CD4-positive, alpha-beta T cell (primary cell): ENCODE data around the gene WSB2. TPM values are rescaled to one million over a fixed set of nuclear protein-coding genes. Genes with fewer than 3 reads are reported as not detected.
A peak's percentile ranks its signal among the peaks of the same experiment; 100 is the strongest.

Experiments used
- ATAC-seq: fragments of 200-7000 bp; cut with Tn5 transposase; one replicate; pipeline ENCODE4 v1.10.0; 2022; ENCODE audit warnings: mild to moderate bottlenecking; ENCODE audit not compliant: poor library complexity
- CTCF ChIA-PET: fragments of 350-600 bp; sonication (Branson Sonifier 250); formaldehyde crosslinking; loops from one replicate; lab custom pipeline; 2021; ENCODE audit warnings: antibody characterized with exemption, inconsistent platforms; lab: Charles Lee
- POLR2A ChIA-PET: fragments of 350-600 bp; sonication (Branson Sonifier 250); formaldehyde crosslinking; loops from one replicate; lab custom pipeline; 2021; ENCODE audit warnings: antibody characterized with exemption, inconsistent platforms; lab: Charles Lee
- DNase-seq, 14 experiments: peaks; one replicate each; pipeline ENCODE4 v3.0.0-alpha.2; 2013 to 2020; ENCODE audit warnings: mixed read lengths in 2 of 14
- H3K27ac ChIP-seq, 2 donors: one replicate each; pipeline versions ENCODE4 v1.5.1 to v1.7.0; 2013; ENCODE audit warnings: low read length in 2 of 2, low read depth in 1 of 2, mild to moderate bottlenecking in 1 of 2
- H3K27me3 ChIP-seq, 2 experiments: 1 replicate in 1 of 2; 2 replicates in 1 of 2; pipeline versions ENCODE4 v1.6.1 to v1.7.0; 2013; ENCODE audit warnings: low read length in 2 of 2, control low read depth in 1 of 2, mild to moderate bottlenecking in 1 of 2, moderate library complexity in 1 of 2; ENCODE audit not compliant: insufficient read depth in 2 of 2, control insufficient read depth in 1 of 2
- H3K36me3 ChIP-seq: one replicate; pipeline ENCODE4 v1.6.1; 2013; ENCODE audit warnings: low read length, control low read depth; ENCODE audit not compliant: insufficient read depth
- H3K4me1 ChIP-seq: one replicate; pipeline ENCODE4 v1.6.1; 2013; ENCODE audit warnings: low read length, control low read depth; ENCODE audit not compliant: insufficient read depth
- H3K4me3 ChIP-seq: one replicate; pipeline ENCODE4 v1.5.1; 2013; ENCODE audit warnings: mild to moderate bottlenecking, low read length, moderate library complexity
- H3K9me3 ChIP-seq, 2 experiments: 1 replicate in 1 of 2; 2 replicates in 1 of 2; pipeline versions ENCODE4 v1.6.1 to v1.7.0; 2013; ENCODE audit warnings: low read length in 2 of 2, mild to moderate bottlenecking in 2 of 2, control low read depth in 1 of 2, moderate library complexity in 1 of 2; ENCODE audit not compliant: control insufficient read depth in 1 of 2, insufficient read depth in 1 of 2
- H3K27ac Mint-ChIP-seq: one replicate; pipeline ENCODE4 v1.8.0; 2020; ENCODE audit warnings: mixed read lengths
- H3K27me3 Mint-ChIP-seq: one replicate; pipeline ENCODE4 v1.8.0; 2021; ENCODE audit warnings: mixed read lengths
- H3K36me3 Mint-ChIP-seq: one replicate; pipeline ENCODE4 v1.8.0; 2021; ENCODE audit warnings: low read depth, mixed read lengths
- H3K4me1 Mint-ChIP-seq: one replicate; pipeline ENCODE4 v1.8.0; 2021; ENCODE audit warnings: low read depth, mixed read lengths
- H3K4me3 Mint-ChIP-seq: one replicate; pipeline ENCODE4 v1.8.0; 2020; ENCODE audit warnings: mild to moderate bottlenecking, mixed read lengths
- H3K9me3 Mint-ChIP-seq: one replicate; pipeline ENCODE4 v1.8.0; 2020; ENCODE audit warnings: mixed read lengths
- CTCF ChIP-seq: fragments of 200-600 bp; IDR thresholded peaks from one replicate; pipeline ENCODE4 v1.8.0; 2022; ENCODE audit warnings: antibody characterized with exemption, mild to moderate bottlenecking
- intact Hi-C, 2 experiments: fragments of 100-400 bp; cut with DNase I in 1 of 2; cut with micrococcal nuclease in 1 of 2; formaldehyde crosslinking; loops; one replicate each; pipeline versions ENCODE4 v1.15.1 to v1.9.0; 2023 to 2025; cut with DNase I, micrococcal nuclease
- total RNA-seq, 174 experiments: library from RNA in 2 of 174; stranded (reverse) in 2 of 174; gene quantifications; one replicate each; pipeline ENCODE4 v1.2.3 and lab custom pipeline; 2021 to 2026

Gene WSB2
- total RNA-seq, 2 experiments from 2014 or later = 12.0 to 13.4 TPM

- TF ChIP-seq CTCF = no peak
- intact Hi-C loops = loop anchor here in 1 of 2 experiments (2.0 to 10.0 kb wide), 8 partner anchors 39 to 1651 kb away; partner anchors contain the start of genes PEBP1, PRKAB1, RNFT2 and SPRING1
Measured at GRCh38 chr12:118017926-118018325, 43.1 kb downstream of the WSB2 start.

GRCh38 chr12:118016424-118017264 is 44.3 kb downstream of the WSB2 start, which contains the start of gene RFC5:
Gene RFC5 (plus strand): TSS chr12:118016703. CDS start chr12:118016828, 125 bp downstream.
- no peak for TF ChIP-seq CTCF
- DNase-seq = peak; percentile 94 to 99 (median 97)
- ChIA-PET POLR2A (interaction anchor here (0.6 to 1.5 kb wide), 8 partner anchors 16 to 360 kb away, joined by 3 to 7 read pairs (median 4); partner anchors contain the start of genes PEBP1, SUDS3 and WSB2), CTCF (interaction anchor here (0.6 to 1.8 kb wide), 6 partner anchors 10 to 1651 kb away, joined by 3 to 6 read pairs (median 4); partner anchors contain the start of gene PRKAB1)
- Mint-ChIP-seq H3K27me3 (no peaks in the 10 kb centered on the region), H3K4me1 (peaks cover 21% of the 10 kb centered on the region), H3K9me3 (no peaks in the 10 kb centered on the region), H3K27ac (peak within 1 kb of the TSS; percentile 77), H3K4me3 (peak within 1 kb of the TSS; percentile 90), H3K36me3 (peaks cover 43% of the 10 kb centered on the region)
- ATAC-seq = peak; percentile 98
- Histone ChIP-seq H3K9me3 (no peaks in the 10 kb centered on the region), H3K27ac (peak within 1 kb of the TSS; percentile 11 to 16), H3K27me3 (no peaks in the 10 kb centered on the region), H3K36me3 (peaks cover 19% of the 10 kb centered on the region), H3K4me3 (peak within 1 kb of the TSS; percentile 85), H3K4me1 (peaks cover 17% of the 10 kb centered on the region)
- intact Hi-C loops = loop anchor here in 1 of 2 experiments (2.0 to 10.0 kb wide), 8 partner anchors 40 to 1652 kb away; partner anchors contain the start of genes PEBP1, PRKAB1, RNFT2 and SPRING1

More at GRCh38 chr12:118017926-118018325, 43.1 kb downstream of the WSB2 start:
- H3K4me3 Mint-ChIP-seq = peak overlapping the region; percentile 90
- ATAC-seq (no peak), DNase-seq (no peak)
- no peak overlapping the region for H3K4me3 ChIP-seq
- H3K27me3 Mint-ChIP-seq = no peaks in the 10 kb centered on the region
- CTCF ChIA-PET = interaction anchor here (1.5 kb wide), 1 partner anchor 16 kb away, joined by 4 read pairs; no protein-coding TSS in a partner anchor
- H3K9me3 ChIP-seq = no peaks in the 10 kb centered on the region
- H3K4me1 ChIP-seq = peaks cover 17% of the 10 kb centered on the region
- no peak overlapping the region for H3K27ac ChIP-seq
- no peaks in the 10 kb centered on the region for H3K9me3 Mint-ChIP-seq
- no peaks in the 10 kb centered on the region for H3K27me3 ChIP-seq
- H3K36me3 ChIP-seq = peaks cover 29% of the 10 kb centered on the region
- no peak overlapping the region for H3K27ac Mint-ChIP-seq
- POLR2A ChIA-PET = no interaction called here
- H3K4me1 Mint-ChIP-seq = peaks cover 21% of the 10 kb centered on the region
- H3K36me3 Mint-ChIP-seq = peaks cover 56% of the 10 kb centered on the region

GRCh38 chr12:118015944-118016343 is 45.0 kb downstream of the WSB2 start:
- H3K4me3 Mint-ChIP-seq = peak overlapping the region; percentile 90
- intact Hi-C loops = loop anchor here in 1 of 2 experiments (2.0 to 10.0 kb wide), 8 partner anchors 41 to 1653 kb away; partner anchors contain the start of genes PEBP1, PRKAB1, RNFT2 and SPRING1
- TF ChIP-seq CTCF = no peak
- no peaks in the 10 kb centered on the region for H3K27me3 Mint-ChIP-seq
- H3K27ac Mint-ChIP-seq = peak overlapping the region; percentile 77
- Histone ChIP-seq H3K4me3 (peak overlapping the region; percentile 85), H3K9me3 (no peaks in the 10 kb centered on the region), H3K36me3 (peaks cover 19% of the 10 kb centered on the region), H3K4me1 (peaks cover 17% of the 10 kb centered on the region), H3K27ac (no peak overlapping the region), H3K27me3 (no peaks in the 10 kb centered on the region)
- peak in 1 of 14 experiments; percentile 3 for DNase-seq
- ChIA-PET CTCF (interaction anchor here (0.7 to 1.8 kb wide), 3 partner anchors 11 to 49 kb away, joined by 3 to 6 read pairs (median 4); no protein-coding TSS in a partner anchor), POLR2A (interaction anchor here (0.6 to 1.5 kb wide), 7 partner anchors 16 to 360 kb away, joined by 3 to 7 read pairs (median 4); partner anchors contain the start of genes PEBP1, SUDS3 and WSB2)
- no peak for ATAC-seq
- H3K4me1 Mint-ChIP-seq = peaks cover 21% of the 10 kb centered on the region
- peaks cover 36% of the 10 kb centered on the region for H3K36me3 Mint-ChIP-seq
- H3K9me3 Mint-ChIP-seq = no peaks in the 10 kb centered on the region
